Ishikawa (cell line): Measurements from ENCODE around the gene THAP12.

Experiments
- CEBPB ChIP-seq: IDR thresholded peaks from 2 replicates; pipeline ENCODE4 v1.6.1; 2012
- CREB1 ChIP-seq: IDR thresholded peaks from 2 replicates; pipeline ENCODE4 v1.6.1; 2012; ENCODE audit warnings: low read depth
- EGR1 ChIP-seq: IDR thresholded peaks from 2 replicates; pipeline ENCODE4 v1.6.1; 2012
- EP300 ChIP-seq: IDR thresholded peaks from 2 replicates; pipeline ENCODE4 v1.6.1; 2012; ENCODE audit warnings: borderline replicate concordance
- FOXM1 ChIP-seq: IDR thresholded peaks from 2 replicates; pipeline ENCODE4 v1.6.1; 2012; ENCODE audit warnings: low read depth, borderline replicate concordance
- NFIC ChIP-seq: IDR thresholded peaks from 2 replicates; pipeline ENCODE4 v1.6.1; 2012
- RAD21 ChIP-seq: IDR thresholded peaks from 2 replicates; pipeline ENCODE4 v1.6.1; 2012; ENCODE audit warnings: low read depth
- REST ChIP-seq: IDR thresholded peaks from 2 replicates; pipeline ENCODE4 v1.6.1; 2012; ENCODE audit warnings: low read depth, mild to moderate bottlenecking
- TAF1 ChIP-seq: IDR thresholded peaks from 2 replicates; pipeline ENCODE4 v1.6.1; 2012; ENCODE audit warnings: low read depth, mild to moderate bottlenecking
- TCF12 ChIP-seq: IDR thresholded peaks from 2 replicates; pipeline ENCODE4 v1.6.1; 2012; ENCODE audit warnings: low read depth
- TEAD4 ChIP-seq: IDR thresholded peaks from 2 replicates; pipeline ENCODE4 v1.6.1; 2012
- YY1 ChIP-seq: IDR thresholded peaks from 2 replicates; pipeline ENCODE4 v1.6.1; 2012; ENCODE audit warnings: low read depth
- ZBTB7A ChIP-seq: IDR thresholded peaks from 2 replicates; pipeline ENCODE4 v1.6.1; 2012; ENCODE audit warnings: low read depth
- TF ChIP-seq, protein P1 (sequence below): IDR thresholded peaks from 2 replicates; pipeline ENCODE4 v1.6.1; 2012
- TF ChIP-seq, protein P2 (sequence below): IDR thresholded peaks from 2 replicates; pipeline ENCODE4 v1.6.1; 2012

The THAP12 gene

DNA sequence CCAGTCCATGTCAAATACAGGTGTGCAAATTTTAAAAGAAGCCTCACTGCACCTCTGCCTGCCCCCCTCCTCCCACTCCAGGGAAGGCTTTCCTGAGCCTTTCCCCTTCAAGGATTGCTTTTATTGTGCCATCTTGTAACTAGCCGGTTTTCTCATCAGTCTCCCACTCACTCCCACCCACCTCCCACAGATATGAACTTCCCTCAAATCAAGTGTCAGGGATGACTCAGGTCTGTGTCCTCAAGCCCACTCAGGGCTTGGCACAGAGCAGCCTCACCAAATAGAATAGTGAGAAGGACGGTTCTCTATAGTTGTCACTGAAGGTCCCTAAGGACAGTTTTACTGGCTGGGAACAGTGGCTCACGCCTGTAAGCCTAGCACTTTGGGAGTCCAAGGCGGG lies 43.0 kb downstream of the THAP12 start:
- no peak for TF ChIP-seq TEAD4
- no peak for TF ChIP-seq CEBPB
- TF ChIP-seq ZBTB7A: no peak
- no peak for TF ChIP-seq EP300
- no peak for TF ChIP-seq EGR1
- no peak for TF ChIP-seq CREB1
- TF ChIP-seq REST: no peak
- TF ChIP-seq, protein P1, sequence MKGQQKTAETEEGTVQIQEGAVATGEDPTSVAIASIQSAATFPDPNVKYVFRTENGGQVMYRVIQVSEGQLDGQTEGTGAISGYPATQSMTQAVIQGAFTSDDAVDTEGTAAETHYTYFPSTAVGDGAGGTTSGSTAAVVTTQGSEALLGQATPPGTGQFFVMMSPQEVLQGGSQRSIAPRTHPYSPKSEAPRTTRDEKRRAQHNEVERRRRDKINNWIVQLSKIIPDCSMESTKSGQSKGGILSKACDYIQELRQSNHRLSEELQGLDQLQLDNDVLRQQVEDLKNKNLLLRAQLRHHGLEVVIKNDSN: no peak

DNA sequence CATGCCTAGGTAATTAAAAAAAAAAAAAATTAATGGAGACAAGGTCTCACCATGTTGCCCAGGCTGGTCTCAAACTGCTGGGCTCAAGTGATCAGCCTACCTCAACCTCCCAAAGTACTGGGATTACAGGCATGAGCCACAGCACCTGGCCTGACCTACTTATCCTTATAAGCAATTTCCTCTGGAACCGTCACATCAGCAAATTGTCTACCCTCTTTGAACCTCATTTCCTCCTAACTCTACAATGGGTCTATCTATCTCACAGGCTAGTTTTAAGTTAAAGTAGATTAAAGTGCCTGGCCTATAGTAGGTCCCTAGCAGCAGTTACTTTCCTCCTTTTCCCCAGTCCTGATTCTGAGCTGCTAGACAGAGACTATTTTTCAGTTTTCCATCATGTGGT lies 43.5 kb downstream of the THAP12 start:
- TF ChIP-seq TEAD4: no peak
- TF ChIP-seq NFIC: no peak
- no peak for TF ChIP-seq YY1
- TF ChIP-seq CEBPB: no peak
- no peak for TF ChIP-seq RAD21
- no peak for TF ChIP-seq FOXM1
- no peak for TF ChIP-seq CREB1
- no peak for TF ChIP-seq REST
- TF ChIP-seq TCF12: no peak
- TF ChIP-seq TAF1: no peak
- TF ChIP-seq, protein P1: no peak

DNA sequence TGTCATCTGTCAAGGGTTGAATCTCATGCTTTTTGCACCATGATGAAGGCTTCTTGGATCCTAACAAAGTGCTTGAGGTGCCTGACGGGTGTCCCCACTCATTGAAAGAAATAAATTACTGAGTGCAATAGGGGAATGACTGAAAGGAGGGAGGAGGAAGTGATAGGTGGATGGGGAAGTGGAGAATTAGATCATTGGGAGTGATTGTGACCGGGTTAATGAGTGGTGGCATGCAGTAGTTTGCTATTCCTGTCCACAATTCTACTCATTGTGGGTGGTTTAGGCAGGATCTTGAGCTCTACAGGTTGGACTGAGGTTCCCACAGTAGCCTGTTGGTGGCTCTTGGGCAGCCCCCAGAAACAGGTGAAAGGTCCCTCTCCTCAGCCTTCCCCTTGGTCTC lies 44.3 kb downstream of the THAP12 start:
- TF ChIP-seq TEAD4: no peak

DNA sequence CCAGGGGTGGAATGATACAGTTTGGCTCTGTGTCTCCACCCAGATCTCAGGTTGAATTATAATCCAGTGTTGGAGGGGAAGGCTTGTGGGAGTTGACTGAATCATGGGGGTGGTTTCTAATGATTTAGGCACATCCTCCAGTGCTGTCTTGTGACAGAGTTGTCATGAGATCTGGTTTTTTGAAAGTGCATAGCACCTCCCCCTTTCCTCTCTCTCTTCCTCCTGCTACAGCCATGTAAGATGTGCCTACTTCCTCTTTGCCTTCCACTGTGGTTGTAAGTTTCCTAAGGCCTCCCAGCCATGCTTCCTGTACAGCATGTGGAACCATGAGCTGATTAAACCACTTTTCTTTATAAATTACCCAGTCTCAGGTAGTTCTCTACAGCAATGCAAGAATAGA lies 45.1 kb downstream of the THAP12 start:
- TF ChIP-seq, protein P1: no peak
- TF ChIP-seq FOXM1 (no peak), RAD21 (no peak), TAF1 (no peak), EP300 (no peak), ZBTB7A (no peak), NFIC (no peak), EGR1 (no peak), YY1 (no peak), TEAD4 (no peak), CEBPB (no peak), CREB1 (no peak), TCF12 (no peak), REST (no peak)
- TF ChIP-seq, protein P2, sequence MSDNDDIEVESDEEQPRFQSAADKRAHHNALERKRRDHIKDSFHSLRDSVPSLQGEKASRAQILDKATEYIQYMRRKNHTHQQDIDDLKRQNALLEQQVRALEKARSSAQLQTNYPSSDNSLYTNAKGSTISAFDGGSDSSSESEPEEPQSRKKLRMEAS: no peak

- peak; percentile 55 for TF ChIP-seq CEBPB
- TF ChIP-seq, protein P2: no peak
Observed at GRCh38 chr11:76334826-76335389, 46.0 kb downstream of the THAP12 start.
